ENCODE measurements around the gene UNK.

UNK gene

DNA sequence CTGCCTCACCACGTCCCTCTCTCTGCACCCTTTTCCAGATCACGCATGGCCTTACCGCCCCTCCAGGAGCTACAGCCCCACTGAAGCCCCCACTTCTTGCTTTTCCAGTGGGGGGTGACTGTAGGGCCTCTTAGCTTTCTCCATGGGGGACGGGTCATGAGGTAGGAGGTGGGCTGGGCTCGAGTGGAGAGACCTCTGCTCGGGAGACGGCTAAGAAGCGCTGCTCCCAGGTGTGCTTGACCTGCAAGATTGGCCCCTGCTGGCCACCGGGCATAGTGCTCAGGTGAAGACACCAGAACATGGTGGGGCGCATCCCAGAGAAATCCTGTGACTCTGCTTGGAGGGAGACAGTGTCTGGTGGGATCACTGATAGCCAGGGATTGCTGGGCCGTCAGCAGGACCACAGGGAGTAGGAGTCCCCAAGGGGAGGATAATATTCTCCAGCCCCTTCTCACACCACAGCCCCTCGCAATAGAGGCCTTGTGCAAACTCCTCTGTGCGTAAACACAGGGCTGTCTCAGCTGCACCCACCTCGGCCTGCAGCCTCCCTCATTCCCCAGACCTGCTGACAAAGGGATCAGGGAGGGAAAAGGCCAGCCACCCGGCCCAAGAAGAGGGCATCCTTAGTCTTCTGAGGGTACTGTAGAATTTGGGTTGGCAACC is 10.7 kb upstream of the UNK start:
- TF ChIP-seq, protein P1, sequence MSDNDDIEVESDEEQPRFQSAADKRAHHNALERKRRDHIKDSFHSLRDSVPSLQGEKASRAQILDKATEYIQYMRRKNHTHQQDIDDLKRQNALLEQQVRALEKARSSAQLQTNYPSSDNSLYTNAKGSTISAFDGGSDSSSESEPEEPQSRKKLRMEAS (IDR thresholded peaks at IDR 0.05): no peak
- TF ChIP-seq EP300 (IDR thresholded peaks at IDR 0.05; ENCODE audit: borderline replicate concordance) (no peak), NFIC (IDR thresholded peaks at IDR 0.05) (no peak), TEAD4 (IDR thresholded peaks at IDR 0.05) (no peak), YY1 (IDR thresholded peaks at IDR 0.05; ENCODE audit: low read depth) (no peak)

DNA sequence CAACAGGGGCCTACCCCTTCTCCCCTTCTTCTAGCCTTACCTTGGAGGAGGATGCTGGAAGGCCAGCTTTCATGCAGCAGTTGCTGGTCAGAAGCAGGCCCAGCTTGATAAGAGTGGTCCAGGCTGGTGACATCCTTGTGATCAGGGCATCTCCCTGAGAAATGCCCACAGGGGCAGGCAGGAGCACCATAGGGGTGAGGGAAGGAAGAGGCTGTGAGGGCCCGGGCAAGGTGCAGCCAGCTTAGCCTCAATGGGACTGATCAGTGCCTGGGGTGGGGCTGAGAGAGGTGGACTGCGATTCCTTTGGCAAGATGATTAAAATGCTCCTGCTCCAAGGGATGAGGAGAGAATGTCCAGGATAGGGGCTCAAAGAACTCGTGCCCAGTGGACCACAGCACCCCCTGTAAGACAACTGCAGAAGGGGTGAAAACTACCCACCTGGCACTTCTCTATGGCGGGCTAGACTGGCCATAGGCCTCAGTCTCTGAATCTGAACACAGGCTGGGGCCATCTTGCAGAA is 10.1 kb upstream of the UNK start:
- TF ChIP-seq FOXM1 (IDR thresholded peaks at IDR 0.05; ENCODE audit: borderline replicate concordance, low read depth): no peak
- TF ChIP-seq RAD21 (IDR thresholded peaks at IDR 0.05; ENCODE audit: low read depth): no peak
- no peak for TF ChIP-seq EP300 (IDR thresholded peaks at IDR 0.05; ENCODE audit: borderline replicate concordance)
- TF ChIP-seq, protein P2, sequence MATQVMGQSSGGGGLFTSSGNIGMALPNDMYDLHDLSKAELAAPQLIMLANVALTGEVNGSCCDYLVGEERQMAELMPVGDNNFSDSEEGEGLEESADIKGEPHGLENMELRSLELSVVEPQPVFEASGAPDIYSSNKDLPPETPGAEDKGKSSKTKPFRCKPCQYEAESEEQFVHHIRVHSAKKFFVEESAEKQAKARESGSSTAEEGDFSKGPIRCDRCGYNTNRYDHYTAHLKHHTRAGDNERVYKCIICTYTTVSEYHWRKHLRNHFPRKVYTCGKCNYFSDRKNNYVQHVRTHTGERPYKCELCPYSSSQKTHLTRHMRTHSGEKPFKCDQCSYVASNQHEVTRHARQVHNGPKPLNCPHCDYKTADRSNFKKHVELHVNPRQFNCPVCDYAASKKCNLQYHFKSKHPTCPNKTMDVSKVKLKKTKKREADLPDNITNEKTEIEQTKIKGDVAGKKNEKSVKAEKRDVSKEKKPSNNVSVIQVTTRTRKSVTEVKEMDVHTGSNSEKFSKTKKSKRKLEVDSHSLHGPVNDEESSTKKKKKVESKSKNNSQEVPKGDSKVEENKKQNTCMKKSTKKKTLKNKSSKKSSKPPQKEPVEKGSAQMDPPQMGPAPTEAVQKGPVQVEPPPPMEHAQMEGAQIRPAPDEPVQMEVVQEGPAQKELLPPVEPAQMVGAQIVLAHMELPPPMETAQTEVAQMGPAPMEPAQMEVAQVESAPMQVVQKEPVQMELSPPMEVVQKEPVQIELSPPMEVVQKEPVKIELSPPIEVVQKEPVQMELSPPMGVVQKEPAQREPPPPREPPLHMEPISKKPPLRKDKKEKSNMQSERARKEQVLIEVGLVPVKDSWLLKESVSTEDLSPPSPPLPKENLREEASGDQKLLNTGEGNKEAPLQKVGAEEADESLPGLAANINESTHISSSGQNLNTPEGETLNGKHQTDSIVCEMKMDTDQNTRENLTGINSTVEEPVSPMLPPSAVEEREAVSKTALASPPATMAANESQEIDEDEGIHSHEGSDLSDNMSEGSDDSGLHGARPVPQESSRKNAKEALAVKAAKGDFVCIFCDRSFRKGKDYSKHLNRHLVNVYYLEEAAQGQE (IDR thresholded peaks at IDR 0.05; ENCODE audit: low read depth): no peak
- no peak for TF ChIP-seq TAF1 (IDR thresholded peaks at IDR 0.05; ENCODE audit: low read depth)
- no peak for TF ChIP-seq CEBPB (IDR thresholded peaks at IDR 0.05)
- TF ChIP-seq CREB1 (IDR thresholded peaks at IDR 0.05; ENCODE audit: low read depth): no peak
- TF ChIP-seq, protein P1 (IDR thresholded peaks at IDR 0.05): no peak
- TF ChIP-seq YY1 (IDR thresholded peaks at IDR 0.05; ENCODE audit: low read depth): no peak
- no peak for TF ChIP-seq TEAD4 (IDR thresholded peaks at IDR 0.05)
- no peak for TF ChIP-seq ZBTB7A (IDR thresholded peaks at IDR 0.05; ENCODE audit: low read depth)
- TF ChIP-seq NFIC (IDR thresholded peaks at IDR 0.05): no peak
- TF ChIP-seq, protein P3, sequence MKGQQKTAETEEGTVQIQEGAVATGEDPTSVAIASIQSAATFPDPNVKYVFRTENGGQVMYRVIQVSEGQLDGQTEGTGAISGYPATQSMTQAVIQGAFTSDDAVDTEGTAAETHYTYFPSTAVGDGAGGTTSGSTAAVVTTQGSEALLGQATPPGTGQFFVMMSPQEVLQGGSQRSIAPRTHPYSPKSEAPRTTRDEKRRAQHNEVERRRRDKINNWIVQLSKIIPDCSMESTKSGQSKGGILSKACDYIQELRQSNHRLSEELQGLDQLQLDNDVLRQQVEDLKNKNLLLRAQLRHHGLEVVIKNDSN (IDR thresholded peaks at IDR 0.05): no peak
- no peak for TF ChIP-seq TCF12 (IDR thresholded peaks at IDR 0.05; ENCODE audit: low read depth)
- TF ChIP-seq EGR1 (IDR thresholded peaks at IDR 0.05): no peak

DNA sequence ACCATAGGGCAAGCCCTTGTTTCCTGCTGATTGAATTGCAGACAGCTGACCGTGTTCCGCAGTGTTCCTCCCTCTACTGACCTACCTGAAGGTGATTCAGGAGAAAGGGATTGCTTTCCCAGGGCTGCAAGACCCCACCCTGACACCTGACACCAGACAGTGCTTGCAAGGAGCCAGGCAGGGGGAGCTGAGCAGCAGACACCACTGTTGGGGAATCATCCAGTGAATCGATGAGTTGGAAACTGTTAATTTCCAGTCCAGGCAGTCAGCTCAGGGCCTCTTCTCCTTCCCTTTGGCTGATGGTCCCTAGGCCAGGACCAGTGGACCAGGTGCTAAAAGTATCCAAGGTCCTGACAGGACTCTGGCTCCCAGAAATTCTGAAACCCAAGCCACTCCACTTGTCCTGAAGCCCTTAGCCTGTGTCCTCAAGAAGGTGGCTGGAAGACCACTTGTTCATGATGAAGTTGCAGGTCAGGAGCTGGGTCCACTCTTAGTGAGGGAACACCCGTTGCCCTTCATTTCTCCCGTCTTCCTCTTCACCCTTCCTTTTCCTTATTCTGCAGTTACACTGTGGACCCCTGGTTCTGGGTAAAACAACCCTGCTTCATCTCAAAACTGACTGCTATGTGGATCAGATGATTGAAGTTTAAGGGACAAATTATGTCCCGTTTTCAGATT is 9.5 kb upstream of the UNK start:
- no peak for TF ChIP-seq EGR1 (IDR thresholded peaks at IDR 0.05)
- TF ChIP-seq TAF1 (IDR thresholded peaks at IDR 0.05; ENCODE audit: low read depth): no peak
- TF ChIP-seq EP300 (IDR thresholded peaks at IDR 0.05; ENCODE audit: borderline replicate concordance): no peak
- TF ChIP-seq YY1 (IDR thresholded peaks at IDR 0.05; ENCODE audit: low read depth): no peak
- TF ChIP-seq NFIC (IDR thresholded peaks at IDR 0.05): no peak
- no peak for TF ChIP-seq ZBTB7A (IDR thresholded peaks at IDR 0.05; ENCODE audit: low read depth)
- TF ChIP-seq, protein P3 (IDR thresholded peaks at IDR 0.05): no peak
- TF ChIP-seq, protein P2 (IDR thresholded peaks at IDR 0.05; ENCODE audit: low read depth): no peak
- no peak for TF ChIP-seq CREB1 (IDR thresholded peaks at IDR 0.05; ENCODE audit: low read depth)
- no peak for TF ChIP-seq TEAD4 (IDR thresholded peaks at IDR 0.05)
- TF ChIP-seq RAD21 (IDR thresholded peaks at IDR 0.05; ENCODE audit: low read depth): no peak
- TF ChIP-seq CEBPB (IDR thresholded peaks at IDR 0.05): no peak
- TF ChIP-seq, protein P1 (IDR thresholded peaks at IDR 0.05): no peak
- TF ChIP-seq TCF12 (IDR thresholded peaks at IDR 0.05; ENCODE audit: low read depth): no peak
- TF ChIP-seq FOXM1 (IDR thresholded peaks at IDR 0.05; ENCODE audit: borderline replicate concordance, low read depth): no peak

DNA sequence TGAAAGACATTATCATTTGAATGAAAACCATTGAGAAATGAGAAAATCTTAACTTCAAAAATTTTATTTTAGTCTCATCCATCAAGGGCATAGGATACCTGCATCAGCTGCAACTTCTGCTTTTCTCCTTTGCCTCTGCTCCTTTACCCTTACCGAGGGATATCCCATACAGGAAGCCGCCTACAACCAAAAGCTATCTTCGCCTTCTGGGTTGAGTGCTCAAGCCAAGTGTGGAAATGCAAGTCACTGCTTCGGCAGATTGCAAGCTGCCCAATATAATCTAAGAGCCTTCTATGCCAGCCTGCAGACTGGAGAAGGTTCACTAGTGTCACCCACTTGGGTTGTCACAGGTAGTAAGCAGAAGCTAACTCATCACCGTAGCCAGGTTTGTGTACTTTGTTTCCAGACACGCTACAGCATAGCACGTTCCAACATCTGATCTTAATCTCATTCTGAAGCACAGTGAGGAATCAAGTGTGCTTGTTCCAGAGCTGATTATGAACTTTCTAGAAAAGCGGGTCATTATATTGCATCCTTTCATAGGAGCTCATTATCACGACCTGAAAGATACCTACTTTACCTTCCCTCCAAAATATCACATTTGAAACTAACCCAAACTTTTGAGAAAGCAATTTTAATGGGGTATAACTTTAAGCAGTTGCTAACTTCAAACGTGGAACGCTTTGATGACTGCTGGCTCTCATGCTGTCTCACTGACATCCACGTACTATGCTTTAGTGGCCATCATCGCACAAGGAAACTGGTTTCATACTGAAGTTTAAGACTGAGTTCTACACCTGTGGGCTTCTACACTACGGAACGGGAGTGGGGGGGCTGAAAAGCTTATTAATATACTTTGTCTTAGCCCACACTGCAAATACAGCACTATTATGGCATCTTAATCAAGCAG is 8.0 kb upstream of the UNK start:
- TF ChIP-seq TAF1 (IDR thresholded peaks at IDR 0.05; ENCODE audit: low read depth) (no peak), TCF12 (IDR thresholded peaks at IDR 0.05; ENCODE audit: low read depth) (0 out of 2 replicates have a peak, but pooled peaks have one; percentile 9), FOXM1 (IDR thresholded peaks at IDR 0.05; ENCODE audit: borderline replicate concordance, low read depth) (0 out of 2 replicates have a peak, but pooled peaks have one; percentile 5), TEAD4 (IDR thresholded peaks at IDR 0.05) (peak; percentile 51; the same call in 1 of the 2 replicates)
